Measurements from ENCODE around the gene CALB2. TPM values are rescaled to one million over a fixed set of nuclear protein-coding genes. Genes with fewer than 3 reads are reported as not detected.

Gene CALB2
- total RNA-seq, 1 donor: 0.36 TPM

- no peak overlapping the region for H3K4me3 ChIP-seq (ENCODE audit: low read depth, low read length)
- TF ChIP-seq CTCF (IDR thresholded peaks at IDR 0.05; ENCODE audit: insufficient read depth, low read length): no peak
- DNase-seq (ENCODE audit: low read depth): no peak
Measured at GRCh38 chr16:71368958-71369357, 10.4 kb downstream of the CALB2 start.

- no peak overlapping the region for H3K4me3 ChIP-seq (ENCODE audit: low read depth, low read length)
- DNase-seq (ENCODE audit: low read depth): no peak
- TF ChIP-seq CTCF (IDR thresholded peaks at IDR 0.05; ENCODE audit: insufficient read depth, low read length): no peak
Measured at GRCh38 chr16:71369494-71369893, 11.0 kb downstream of the CALB2 start.

GRCh38 chr16:71371237-71371636 is 12.7 kb downstream of the CALB2 start:
- no peak overlapping the region for H3K4me3 ChIP-seq (ENCODE audit: low read depth, low read length)
- TF ChIP-seq CTCF (IDR thresholded peaks at IDR 0.05; ENCODE audit: insufficient read depth, low read length): no peak
- DNase-seq (ENCODE audit: low read depth): no peak

- H3K4me3 ChIP-seq (ENCODE audit: low read depth, low read length): no peak overlapping the region
- DNase-seq (ENCODE audit: low read depth): no peak
- no peak for TF ChIP-seq CTCF (IDR thresholded peaks at IDR 0.05; ENCODE audit: insufficient read depth, low read length)
Measured at GRCh38 chr16:71373073-71373472, 14.6 kb downstream of the CALB2 start.

- no peak for DNase-seq (ENCODE audit: low read depth)
- H3K4me3 ChIP-seq (ENCODE audit: low read depth, low read length): no peak overlapping the region
- no peak for TF ChIP-seq CTCF (IDR thresholded peaks at IDR 0.05; ENCODE audit: insufficient read depth, low read length)
Measured at GRCh38 chr16:71376465-71377157, 18.1 kb downstream of the CALB2 start.

GRCh38 chr16:71379711-71380110 is 21.2 kb downstream of the CALB2 start:
- DNase-seq (ENCODE audit: low read depth): no peak
- no peak overlapping the region for H3K4me3 ChIP-seq (ENCODE audit: low read depth, low read length)
- TF ChIP-seq CTCF (IDR thresholded peaks at IDR 0.05; ENCODE audit: insufficient read depth, low read length): no peak

- DNase-seq (ENCODE audit: low read depth): no peak
- no peak for TF ChIP-seq CTCF (IDR thresholded peaks at IDR 0.05; ENCODE audit: insufficient read depth, low read length)
- H3K4me3 ChIP-seq (ENCODE audit: low read depth, low read length): no peak overlapping the region
Measured at GRCh38 chr16:71380831-71381230, 22.3 kb downstream of the CALB2 start.
